ENCODE measurements around the gene EXO1.

GRCh38 chr1:241837901-241838300 lies 10.1 kb upstream of the EXO1 start:
- no peak for TF ChIP-seq ESRRA (CRISPR knock-in tag; IDR thresholded peaks at IDR 0.05; ENCODE audit: borderline replicate concordance)
- TF ChIP-seq CTCF (IDR thresholded peaks at IDR 0.05) = no peak
- TF ChIP-seq SP1 (CRISPR knock-in tag; conservative IDR thresholded peaks at IDR 0.05) = no peak
- TF ChIP-seq ZNF263 (CRISPR knock-in tag; IDR thresholded peaks at IDR 0.05; ENCODE audit: low read depth) = no peak
- TF ChIP-seq, protein P1, sequence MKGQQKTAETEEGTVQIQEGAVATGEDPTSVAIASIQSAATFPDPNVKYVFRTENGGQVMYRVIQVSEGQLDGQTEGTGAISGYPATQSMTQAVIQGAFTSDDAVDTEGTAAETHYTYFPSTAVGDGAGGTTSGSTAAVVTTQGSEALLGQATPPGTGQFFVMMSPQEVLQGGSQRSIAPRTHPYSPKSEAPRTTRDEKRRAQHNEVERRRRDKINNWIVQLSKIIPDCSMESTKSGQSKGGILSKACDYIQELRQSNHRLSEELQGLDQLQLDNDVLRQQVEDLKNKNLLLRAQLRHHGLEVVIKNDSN (CRISPR knock-in tag; IDR thresholded peaks at IDR 0.05) = no peak
- TF ChIP-seq FOXP4 (CRISPR knock-in tag; IDR thresholded peaks at IDR 0.05) = no peak
- no peak for TF ChIP-seq ZSCAN18 (CRISPR knock-in tag; IDR thresholded peaks at IDR 0.05)
- TF ChIP-seq ATF6 (CRISPR knock-in tag; IDR thresholded peaks at IDR 0.05) = no peak
- TF ChIP-seq, protein P2, sequence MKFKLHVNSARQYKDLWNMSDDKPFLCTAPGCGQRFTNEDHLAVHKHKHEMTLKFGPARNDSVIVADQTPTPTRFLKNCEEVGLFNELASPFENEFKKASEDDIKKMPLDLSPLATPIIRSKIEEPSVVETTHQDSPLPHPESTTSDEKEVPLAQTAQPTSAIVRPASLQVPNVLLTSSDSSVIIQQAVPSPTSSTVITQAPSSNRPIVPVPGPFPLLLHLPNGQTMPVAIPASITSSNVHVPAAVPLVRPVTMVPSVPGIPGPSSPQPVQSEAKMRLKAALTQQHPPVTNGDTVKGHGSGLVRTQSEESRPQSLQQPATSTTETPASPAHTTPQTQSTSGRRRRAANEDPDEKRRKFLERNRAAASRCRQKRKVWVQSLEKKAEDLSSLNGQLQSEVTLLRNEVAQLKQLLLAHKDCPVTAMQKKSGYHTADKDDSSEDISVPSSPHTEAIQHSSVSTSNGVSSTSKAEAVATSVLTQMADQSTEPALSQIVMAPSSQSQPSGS (CRISPR knock-in tag; IDR thresholded peaks at IDR 0.05; ENCODE audit: borderline replicate concordance, low read depth) = no peak
- TF ChIP-seq NFYB (CRISPR knock-in tag; conservative IDR thresholded peaks at IDR 0.05; ENCODE audit: low read depth) = no peak
- TF ChIP-seq, protein P3, sequence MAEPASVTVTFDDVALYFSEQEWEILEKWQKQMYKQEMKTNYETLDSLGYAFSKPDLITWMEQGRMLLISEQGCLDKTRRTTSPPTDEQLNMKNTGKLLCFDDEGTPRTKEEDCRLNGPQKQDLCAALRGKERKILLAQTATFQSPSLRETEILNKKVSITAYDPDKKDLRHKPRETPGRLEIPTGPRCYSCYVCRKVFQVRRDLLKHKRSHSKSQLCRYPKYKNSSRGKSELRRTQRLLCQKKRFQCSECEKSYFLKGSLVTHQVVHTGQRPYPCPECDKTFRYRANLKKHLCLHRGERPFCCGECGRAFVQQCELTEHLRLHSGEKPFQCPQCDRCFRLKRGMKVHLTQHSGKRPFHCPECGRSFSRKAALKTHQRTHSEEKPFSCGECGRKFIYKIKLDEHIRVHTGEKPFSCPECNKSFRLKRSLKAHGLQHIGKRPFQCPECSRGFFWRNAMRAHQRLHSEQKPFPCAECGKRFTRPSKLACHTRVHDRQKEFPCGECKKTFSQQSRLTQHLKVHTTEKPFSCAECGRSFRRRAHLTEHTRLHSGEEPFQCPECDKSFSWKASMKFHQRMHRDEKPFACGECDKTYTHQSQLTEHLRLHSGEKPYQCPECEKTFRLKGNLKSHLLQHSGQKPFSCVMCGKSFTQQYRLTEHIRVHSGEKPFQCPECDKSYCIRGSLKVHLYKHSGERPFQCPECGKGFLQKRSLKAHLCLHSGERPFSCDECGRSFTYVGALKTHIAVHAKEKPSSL (CRISPR knock-in tag; conservative IDR thresholded peaks at IDR 0.05) = no peak
- TF ChIP-seq MYBL2 (CRISPR knock-in tag; IDR thresholded peaks at IDR 0.05) = no peak
- TF ChIP-seq PREB (CRISPR knock-in tag; IDR thresholded peaks at IDR 0.05; ENCODE audit: borderline replicate concordance) = no peak
- no peak for TF ChIP-seq NR3C1 (CRISPR knock-in tag; conservative IDR thresholded peaks at IDR 0.05; ENCODE audit: low read depth)
